Femur (tissue), 1 donor: ENCODE measurements around the gene CFAP299.
A peak's percentile ranks its signal among the peaks of the same experiment; 100 is the strongest.
"Not testable (repeated sequence)": the region's sequence is repeated elsewhere in the genome, so short reads cannot be mapped to it uniquely, and the experiment has no call there.

ENCODE experiments used
- DNase-seq: peaks from one replicate; pipeline ENCODE4 v3.0.0-alpha.2; 2017

CFAP299 gene

DNA sequence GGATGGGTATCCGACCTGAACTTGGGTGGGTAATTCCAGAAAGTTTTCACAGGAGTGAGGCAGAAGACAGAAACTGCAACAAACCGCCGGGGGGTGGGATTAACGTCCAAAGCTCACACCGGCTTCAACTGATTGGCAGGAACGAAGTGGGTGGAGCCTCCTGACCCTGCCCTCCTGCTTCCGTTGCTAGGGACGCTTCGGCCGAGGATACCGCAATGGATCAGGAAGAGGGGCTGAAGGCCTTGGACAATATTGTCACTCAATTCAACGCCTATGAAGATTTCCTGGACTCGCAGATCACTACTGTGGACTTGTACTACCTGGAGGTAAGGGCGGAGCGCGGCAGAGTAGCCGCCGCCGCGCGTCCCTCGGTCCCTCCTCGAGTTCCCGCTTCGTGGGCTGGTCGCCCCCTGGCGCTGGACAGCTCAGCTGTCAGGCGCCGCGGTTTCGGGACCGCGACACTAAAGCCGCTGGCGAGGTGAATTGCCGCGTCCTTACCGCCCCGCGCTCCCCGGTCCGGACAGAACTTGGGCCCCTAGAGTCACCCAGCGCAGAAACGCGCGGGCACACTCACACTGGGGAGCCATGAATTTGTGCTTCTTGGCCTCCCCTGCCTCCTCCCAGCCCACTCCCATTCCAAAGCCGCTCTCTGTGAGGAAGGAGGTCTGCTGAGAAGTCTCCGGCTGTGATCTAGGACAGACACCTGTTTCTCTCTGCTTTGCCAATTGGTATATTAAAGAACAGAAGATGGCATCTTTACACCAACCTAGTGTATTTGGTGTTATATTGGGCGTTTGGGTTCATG lies at the start of gene CFAP299:
TSS of gene CFAP299 (plus strand) at position 177 of the 805 bp plus-strand sequence.
- DNase-seq, result peak; percentile 90

DNA sequence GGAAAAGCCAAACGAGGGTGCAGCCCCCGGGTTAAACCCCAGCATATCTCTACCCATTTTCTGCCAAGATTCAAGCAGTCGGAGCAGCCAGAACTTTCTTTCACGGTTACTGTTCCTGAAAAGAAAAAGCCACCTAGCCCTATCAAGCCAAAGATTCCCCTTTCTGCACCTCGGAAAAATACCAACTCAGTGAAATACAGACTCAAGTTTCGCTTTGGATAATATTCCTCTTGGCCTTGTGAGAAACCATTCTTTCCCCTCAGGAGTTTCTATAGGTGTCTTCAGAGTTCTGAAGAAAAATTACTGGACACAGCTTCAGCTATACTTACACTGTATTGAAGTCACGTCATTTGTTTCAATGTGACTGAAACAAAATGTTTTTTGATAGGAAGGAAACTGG lies 49.1 kb upstream of the CFAP299 start:
- no peak for DNase-seq

DNA sequence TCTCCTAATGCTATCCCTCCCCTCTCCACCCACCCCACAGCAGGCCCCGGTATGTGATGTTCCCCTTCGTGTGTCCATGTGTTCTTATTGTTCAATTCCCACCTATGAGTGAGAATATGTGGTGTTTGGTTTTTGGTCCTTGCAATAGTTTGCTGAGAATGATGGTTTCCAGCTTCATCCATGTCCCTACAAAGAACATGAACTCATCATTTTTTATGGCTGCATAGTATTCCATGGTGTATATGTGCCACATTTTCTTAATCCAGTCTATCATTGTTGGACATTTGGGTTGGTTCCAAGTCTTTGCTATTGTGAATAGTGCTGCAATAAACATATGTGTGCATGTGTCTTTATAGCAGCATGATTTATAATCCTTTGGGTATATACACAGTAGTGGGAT lies 44.9 kb upstream of the CFAP299 start:
- DNase-seq, result not testable (repeated sequence)

DNA sequence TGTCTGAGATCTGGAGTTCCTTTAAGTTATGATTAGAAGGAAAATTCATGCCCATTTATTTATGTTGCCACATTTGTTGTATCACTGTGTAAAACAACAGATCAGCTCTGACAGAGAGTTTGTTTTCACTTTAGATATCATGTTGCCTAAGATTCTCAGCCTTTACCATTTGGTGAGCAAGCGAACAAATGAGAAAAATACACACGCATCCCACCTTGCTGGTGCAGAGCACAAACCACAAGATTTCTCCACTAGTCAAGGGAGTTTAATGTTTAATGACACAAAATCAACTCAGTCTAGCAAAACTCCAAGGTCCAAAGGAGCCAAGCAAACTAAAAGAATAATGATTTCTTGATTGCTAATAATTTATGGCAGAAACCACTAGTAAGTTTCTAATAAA lies 41.3 kb upstream of the CFAP299 start:
- no peak for DNase-seq

DNA sequence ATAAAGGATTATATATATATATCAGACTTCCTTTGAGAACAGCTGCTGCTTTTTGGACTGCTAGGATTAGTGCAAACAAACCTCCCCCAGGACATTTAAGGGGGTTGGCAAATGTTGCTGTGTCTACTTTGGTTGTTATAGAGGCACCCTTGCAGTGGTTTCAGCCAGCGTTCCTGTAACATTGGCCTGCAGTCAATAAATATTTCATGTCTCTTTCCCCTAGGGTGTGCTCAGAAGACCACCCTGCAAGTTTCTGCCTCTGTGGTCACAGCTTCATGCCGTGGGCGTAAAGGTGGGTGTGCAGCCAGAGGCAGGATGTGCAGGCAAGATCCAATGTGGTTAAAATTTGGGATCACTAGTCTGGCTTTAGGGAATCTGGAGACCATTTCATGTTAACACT lies 40.2 kb upstream of the CFAP299 start:
- no peak for DNase-seq

DNA sequence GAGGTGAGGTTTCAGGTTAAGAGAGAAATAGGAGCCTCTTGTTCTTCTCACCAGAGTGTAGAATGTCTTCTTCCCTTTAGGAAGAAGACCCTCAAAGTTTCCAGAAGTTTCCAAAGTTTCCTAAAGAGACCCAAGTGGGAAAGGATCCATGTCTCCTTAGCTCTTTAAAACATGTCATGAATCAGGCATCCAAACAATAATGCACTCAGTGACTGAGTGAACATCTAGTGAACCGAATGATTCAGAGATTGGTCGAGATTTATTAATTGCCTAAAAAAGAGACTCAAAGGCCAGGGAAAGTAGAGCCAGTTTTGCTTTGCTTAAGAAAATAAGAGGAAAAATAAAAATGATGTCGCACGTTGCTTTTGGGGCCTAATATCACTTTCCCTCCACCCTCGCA lies 39.7 kb upstream of the CFAP299 start:
- DNase-seq, result no peak

DNA sequence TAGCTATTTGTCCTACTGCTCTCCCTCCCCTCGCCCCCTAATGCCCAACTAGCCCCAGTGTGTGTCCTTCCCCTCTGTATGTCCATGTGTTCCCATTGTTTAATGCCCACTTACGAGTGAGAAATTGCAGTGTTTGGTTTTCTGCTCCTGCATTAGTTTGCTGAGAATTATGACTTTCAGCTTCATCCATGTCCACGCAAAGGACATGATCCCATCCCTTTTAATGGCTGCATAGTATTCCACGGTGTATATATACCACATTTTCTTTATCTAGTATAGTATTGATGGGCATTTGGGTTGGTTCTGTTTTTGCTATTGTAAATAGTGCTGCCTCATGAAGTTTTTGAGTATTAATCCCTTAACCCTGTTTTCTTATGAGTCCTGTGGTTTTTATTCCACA lies 33.6 kb upstream of the CFAP299 start:
- no peak for DNase-seq

DNA sequence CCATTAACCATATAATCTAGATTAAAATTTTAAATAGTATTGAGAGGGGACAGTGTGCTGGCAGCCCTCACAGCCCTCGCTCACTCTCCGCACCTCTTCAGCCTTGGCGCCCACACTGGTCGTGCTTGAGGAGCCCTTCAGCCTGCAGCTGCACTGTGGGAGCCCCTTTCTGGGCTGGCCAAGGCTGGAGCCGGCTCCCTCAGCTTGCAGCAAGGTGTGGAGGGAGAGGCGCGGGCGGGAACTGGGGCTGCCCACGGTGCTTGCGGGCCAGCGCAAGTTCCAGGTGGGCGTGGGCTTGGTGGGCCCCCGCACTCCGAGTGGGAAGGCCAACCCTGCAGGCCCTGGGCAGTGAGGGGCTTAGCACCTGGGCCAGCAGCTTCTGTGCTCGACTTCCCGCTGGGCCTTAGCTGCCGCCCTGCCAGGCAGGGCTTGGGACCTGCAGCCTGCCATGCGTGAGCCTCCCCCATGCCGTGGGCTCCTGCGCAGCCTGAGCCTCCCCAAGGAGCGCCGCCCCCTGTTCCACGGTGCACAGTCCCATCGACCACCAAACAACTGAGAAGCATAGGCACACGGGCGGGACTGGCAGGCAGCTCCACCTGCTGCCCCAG lies 32.8 kb upstream of the CFAP299 start:
- no peak for DNase-seq

DNA sequence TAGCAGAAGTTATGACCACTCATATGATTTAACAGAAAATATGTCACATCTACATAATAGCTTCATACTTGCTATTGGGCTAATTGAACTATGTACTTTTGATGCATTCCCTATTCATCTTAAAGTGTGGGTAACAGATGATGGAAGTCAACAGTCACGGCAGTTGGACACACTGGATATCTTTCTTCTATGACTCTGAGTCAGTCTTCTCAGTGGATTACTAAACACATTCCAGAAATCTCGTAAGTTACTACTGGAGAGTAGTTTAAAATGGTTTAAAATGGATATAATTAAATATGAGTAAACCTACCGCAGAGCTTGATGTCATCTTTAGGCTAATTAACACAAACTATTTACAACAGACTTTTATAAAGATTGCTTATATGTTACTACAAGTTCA lies 30.1 kb upstream of the CFAP299 start:
- no peak for DNase-seq

DNA sequence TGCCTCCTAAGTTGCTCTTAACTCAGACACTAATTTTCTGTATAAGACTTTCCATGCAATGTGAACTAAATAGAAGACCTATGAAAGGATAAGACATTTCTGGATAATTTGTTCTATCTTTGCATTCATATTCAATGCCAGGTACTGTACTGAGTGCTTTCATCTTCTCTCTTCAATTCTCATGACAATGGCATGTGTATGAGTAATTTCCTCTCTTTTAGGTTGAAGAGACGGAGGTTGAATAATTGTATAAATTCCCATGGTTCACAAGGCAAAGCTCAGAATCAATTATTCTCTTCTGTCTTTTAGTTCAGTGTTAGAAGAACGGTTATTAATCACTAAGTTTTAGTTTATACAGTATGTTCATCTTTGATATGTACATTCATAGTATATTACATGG lies 29.3 kb upstream of the CFAP299 start:
- no peak for DNase-seq

DNA sequence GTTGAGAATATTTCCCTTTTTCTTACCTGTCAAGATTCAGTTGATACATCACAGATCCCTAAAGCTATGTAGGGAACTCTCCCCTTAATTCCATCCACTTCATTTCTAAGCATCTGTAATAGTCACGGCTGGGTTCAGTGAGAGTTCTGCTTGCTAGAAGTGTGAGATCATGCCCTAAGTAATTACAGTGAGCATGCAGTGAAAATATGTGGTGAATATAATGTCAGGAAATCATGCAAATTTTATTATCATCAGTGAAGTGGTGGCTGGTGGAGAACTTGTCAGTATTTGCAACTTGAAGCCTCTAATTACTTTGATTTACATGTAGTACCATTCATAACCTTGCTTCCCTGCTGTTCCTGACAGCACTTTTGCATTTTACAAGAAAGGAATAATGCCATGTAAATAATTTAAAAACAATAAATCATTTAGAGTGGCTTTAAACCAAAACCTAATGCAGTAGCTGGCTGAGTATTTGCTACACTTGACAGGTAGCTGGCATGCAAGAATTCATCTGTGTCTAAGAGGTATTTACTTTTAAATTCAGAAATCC lies 28.3 kb upstream of the CFAP299 start:
- no peak for DNase-seq

DNA sequence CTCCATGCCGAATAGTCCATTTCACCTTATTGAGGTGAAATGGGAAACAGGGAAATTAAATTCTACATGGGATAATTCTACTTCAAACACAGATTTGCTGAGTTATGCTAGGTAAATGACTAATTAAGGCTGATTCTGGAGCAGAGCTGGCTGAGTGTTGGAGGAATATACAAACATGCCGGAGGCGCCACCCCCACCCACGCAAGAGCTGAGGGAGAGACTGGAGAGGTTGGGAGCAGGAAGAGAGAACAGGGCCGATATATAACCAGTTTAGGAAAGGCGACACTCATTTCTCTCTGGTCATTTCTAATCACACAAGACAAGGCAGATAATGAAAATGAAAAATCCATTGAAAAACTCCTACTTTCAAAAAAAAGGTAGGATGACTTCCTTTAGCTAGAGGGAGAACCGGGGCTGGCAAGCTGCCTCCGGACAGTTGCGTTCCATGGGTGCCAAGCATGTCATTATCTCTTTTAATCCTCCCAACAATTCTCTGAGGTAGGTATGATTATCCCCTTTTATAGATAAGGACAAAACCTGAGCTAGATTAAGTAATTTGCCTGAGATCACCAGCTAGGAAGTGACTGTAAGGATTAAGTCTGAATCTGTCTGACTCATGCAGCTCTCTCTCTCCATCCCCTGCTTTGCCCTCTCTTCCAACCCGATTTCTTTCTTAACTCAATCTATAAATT lies 27.6 kb upstream of the CFAP299 start:
- no peak for DNase-seq

DNA sequence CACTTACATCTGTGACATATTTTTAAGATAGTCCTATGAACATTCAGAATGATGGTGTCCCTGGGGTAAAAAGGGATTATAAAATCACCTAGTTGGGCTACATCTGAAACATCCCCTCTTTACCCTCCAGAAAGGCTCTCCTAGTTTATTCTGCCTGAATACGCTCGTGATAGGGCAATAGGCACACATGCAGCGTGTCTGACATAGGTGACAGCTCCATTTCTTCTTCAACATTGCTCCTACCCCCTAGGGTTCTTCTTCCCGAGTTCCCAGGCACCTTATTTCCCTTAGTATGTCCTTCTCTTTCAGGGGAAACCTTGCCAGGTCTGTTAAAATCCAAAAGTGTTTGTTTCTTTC lies 27.1 kb upstream of the CFAP299 start:
- no peak for DNase-seq

DNA sequence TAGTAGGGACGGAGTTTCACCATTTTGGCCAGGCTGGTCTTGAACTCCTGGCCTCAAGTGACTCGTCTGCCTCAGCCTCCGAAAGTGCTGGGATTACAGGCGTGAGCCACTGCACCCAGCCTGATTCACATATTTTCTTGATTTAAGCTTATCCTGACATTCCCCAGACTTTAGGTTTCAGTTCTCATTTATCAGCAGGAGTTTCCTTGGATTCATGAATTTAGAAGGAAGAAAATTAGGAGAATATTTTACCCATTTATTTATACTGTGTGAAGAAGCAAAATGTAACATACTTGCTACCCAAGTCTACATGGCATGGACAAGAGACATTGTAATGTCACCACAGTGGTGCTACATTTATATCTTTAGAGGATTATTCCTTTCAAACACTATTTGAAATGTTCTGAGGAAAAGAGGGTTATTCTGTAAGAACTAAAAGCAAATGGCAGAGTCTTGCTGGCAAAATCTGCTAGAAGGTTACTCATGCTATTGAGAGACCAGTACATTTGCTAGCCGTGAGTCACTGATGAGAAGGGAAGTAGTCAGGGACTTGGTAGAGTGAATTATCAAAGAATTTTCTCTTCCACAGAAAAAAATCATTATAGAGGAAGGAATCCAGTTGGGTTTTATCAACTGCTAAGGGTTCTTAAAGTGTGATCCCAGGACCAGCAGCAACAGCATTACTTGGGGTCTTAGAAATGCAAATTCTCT lies 26.1 kb upstream of the CFAP299 start:
- no peak for DNase-seq

DNA sequence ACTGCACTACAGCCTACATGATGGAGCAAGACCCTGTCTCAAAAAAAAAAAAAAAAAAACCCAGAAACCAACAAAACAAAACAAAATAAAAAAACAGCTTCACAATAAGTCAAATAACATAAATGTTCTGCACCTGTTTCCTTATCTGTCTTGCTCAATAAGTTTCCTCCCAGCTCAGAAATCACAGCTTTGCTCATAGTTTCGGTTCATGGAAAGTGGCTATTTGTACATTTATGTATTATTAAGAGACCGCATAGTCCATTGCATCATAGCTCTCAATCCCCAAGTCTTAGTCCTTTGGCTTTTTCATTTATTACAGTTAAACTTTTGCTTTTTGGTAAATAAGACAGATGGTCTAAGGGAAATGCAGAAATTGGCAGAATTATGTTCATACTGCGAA lies 24.4 kb upstream of the CFAP299 start:
- no peak for DNase-seq

DNA sequence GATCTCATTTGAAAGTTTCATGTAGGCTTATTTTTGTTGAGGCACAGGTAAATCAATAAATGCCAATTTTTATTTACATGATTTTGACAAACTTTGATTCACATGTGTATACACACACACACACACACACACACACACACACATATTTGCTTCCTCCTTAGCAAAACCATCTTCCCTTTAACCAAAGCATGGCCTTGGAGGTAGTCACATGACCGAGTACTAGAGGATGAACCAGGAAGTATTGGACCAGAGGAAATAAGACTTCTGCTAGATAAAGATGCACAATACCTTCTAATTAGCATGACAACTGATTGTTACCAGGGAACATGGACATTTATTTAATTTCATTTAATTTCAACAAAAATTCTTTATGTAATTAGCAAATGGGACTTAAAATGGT lies 23.4 kb upstream of the CFAP299 start:
- no peak for DNase-seq

DNA sequence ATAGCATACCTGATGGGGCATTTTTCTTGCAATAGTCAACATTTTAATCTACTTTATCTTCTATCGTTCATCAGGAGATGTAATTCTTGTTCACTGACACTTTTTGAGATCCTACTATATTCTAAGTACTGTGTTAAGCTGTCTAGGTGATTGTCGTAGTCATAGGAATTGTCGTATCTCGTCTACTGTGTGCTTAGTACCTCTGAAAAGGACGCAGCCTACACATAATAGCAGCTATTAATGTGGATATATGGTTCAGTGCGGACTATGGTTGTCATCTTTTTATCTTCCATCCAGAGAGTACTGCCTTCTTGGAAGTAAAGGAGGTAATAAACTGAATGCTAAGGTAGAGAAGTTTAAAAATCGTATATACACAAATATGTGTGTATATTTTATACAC lies 21.9 kb upstream of the CFAP299 start:
- no peak for DNase-seq

DNA sequence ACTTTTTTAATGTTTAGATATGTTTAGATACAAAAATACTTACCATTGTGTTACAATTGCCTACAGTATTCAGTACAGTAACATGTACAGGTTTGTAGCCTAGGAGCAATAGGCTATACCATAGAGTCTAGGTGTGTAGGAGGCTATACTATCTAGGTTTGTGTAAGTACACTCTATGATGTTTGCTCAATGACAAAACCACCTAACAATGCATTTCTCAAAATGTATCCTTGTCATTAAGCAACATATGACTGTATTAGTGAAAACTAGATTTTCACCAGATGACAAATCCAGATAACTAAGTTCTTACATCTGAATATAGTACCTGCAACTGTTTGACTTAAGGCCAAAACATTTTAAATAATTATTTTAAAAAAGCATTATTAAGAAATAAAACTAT lies 19.7 kb upstream of the CFAP299 start:
- not testable (repeated sequence) for DNase-seq

DNA sequence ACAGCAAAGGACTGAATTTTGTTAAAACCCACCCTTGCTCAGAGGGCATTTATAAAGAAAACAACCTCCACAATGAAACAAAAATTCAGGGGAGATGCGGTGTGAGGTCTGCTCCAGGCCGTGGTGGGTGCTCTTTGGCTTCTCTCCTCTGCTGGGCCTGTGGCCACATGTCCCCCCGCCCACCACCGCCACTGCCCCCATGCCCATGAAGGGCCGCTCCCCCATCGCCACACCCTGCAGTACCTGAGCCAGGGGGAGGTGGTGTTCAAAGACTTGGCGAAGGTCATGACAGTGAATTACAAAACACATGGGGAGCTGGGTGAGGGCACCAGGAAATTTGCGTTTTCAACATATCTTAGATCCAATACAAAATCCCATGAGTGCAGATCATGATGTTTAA lies 14.2 kb upstream of the CFAP299 start:
- no peak for DNase-seq

DNA sequence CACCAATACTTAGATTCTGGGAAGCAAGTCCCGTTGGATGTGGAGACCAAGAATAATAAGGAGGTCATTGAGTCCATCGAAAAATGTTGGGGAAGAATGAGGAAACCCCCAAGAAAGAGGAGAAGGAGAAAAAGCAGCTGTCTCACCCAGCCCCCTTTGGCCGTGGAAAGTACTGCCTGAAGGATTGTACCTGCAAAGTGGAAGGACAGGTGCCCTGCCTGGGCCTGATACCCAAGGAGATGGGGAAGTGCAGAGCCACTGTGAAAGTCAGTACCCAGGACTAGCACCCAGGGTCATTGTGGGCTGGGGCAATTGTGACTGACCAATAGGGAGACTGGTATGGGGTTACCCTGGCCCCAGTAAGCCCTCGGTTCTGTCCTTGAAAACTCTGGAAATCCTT lies 13.8 kb upstream of the CFAP299 start:
- DNase-seq, result no peak

DNA sequence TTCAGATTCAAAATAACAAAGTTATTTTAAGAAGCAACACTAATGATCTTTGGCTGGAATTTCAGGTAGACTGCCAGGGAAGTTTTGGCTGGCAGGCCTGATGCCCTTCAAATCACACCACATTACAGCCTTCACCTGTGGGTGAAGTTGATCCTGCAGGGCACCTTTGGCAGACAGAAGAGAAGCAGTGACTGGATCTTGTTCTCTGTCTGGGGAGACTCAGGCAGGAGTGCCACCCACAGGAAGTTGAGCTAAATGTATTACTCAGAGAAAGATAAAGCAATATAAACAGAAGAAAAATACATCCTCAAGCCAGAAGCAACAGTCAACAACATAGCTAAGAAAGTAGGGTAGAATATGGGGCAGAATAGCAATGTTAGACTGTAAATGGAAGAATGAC lies 12.8 kb upstream of the CFAP299 start:
- DNase-seq, result no peak

DNA sequence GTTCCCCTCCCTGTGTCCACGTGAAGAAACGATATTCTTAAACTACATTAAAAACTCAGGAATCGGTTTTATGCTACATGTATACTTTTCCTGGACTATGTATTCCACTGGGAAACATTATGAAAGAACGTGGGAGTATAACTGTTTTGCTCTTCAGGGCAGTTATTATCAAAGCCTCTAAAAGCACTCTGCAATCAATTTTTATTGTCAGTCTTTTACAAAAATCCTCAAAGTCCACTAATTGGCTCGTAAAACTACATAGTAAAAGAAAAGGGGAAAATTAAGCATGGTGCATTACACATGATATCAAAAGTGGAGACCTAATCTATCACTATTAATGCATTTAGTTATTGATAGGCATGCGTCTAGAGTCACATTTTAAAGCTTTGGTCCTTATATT lies 11.4 kb upstream of the CFAP299 start:
- DNase-seq, result no peak

DNA sequence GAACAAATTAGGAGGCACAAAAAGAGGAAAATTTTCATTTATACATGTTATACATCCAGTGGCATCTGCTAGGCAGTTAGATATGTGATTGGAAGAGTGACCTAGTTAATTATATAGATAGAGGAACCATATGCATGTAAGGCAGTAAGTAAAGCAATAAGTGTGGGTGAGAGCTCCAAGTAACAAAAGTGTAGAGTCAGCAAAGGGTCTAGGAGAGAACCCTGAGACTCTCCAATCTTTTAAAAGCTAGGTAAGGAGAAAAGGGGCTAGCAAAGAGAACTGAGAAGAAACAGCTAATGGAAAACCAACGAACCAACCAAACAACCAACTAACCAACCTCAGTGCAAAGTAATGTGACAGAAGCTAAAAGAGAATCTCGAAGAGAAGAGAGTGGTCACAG lies 3.8 kb upstream of the CFAP299 start:
- DNase-seq, result no peak
